Smooth muscle cell of the pulmonary artery (primary cell): Measurements from ENCODE around the gene TTC12. TPM values are rescaled to one million over a fixed set of nuclear protein-coding genes. Genes with fewer than 3 reads are reported as not detected.

Experiments used
- total RNA-seq: library from RNA; depleted of rRNA; stranded (reverse); fragments of >200 nt; gene quantifications from 2 replicates; pipeline ENCODE4 v1.2.3, GENCODE V29; 2014

Gene TTC12, protein sequence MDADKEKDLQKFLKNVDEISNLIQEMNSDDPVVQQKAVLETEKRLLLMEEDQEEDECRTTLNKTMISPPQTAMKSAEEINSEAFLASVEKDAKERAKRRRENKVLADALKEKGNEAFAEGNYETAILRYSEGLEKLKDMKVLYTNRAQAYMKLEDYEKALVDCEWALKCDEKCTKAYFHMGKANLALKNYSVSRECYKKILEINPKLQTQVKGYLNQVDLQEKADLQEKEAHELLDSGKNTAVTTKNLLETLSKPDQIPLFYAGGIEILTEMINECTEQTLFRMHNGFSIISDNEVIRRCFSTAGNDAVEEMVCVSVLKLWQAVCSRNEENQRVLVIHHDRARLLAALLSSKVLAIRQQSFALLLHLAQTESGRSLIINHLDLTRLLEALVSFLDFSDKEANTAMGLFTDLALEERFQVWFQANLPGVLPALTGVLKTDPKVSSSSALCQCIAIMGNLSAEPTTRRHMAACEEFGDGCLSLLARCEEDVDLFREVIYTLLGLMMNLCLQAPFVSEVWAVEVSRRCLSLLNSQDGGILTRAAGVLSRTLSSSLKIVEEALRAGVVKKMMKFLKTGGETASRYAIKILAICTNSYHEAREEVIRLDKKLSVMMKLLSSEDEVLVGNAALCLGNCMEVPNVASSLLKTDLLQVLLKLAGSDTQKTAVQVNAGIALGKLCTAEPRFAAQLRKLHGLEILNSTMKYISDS
- 7.9 and 9.8 TPM in 2 replicates for total RNA-seq

DNA sequence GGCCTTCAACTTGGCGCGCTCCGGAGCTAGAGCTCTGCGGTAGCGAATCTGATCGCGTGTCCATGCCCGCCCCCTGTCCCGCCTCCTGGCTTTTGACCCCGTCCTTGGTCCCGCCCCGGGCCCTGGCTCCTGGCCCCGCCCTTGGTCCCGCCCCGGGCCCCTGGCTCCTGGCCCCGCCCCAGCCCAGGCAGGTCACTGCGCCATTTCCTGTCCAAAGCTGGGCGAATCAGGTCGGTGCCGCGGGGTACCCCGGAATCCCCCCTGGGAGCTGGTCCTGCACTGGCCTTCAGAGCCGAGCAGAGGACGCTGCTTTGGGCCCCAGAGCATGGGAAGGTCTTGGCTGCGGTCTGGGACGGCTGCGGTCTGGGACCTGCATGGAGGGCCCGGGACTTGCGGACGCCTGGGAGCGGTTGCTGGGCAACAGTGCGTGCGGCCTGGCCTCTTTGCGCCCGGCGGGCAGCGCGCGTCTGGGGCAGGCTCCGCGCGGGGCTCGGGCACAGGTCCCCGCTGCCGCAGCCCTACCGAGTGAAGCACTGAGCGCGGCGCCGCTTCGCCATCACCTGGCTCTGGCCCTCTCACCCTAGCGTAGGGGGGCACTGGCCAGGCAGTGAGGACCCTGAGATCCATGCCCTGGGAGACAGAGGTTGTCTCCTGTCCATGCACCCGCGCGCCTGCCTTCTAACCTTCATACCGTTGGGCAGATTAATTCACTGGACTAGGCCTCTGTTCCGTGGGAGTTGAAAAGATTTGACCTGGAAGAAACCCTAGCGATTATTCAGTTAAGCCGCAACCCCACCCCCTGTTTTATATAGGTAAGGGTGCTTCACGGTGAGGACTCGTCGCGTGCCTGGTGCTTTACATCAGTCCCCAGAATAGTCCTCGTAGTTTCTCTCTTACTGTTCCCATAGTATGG lies at the start of gene TTC12:
TTC12 (plus strand) TSS at position 195 of the 913 bp plus-strand sequence. CDS start 1,675 bp downstream, outside the sequence.

GRCh38 chr11:113387605-113388211 lies 73.3 kb downstream of the TTC12 start, which contains the start of gene ANKK1:
TSS of gene ANKK1 (plus strand) at chr11:113387779. CDS start at chr11:113387885, 106 bp downstream.

Other genes with a start within 250 kb of the TTC12 start
- 0.07 TPM in 1 of 2 replicates, not detected in the other for gene ANKK1, start 73.2 kb downstream of the TTC12 start, total RNA-seq
- not detected in 2 replicates for gene DRD2, start 160.8 kb downstream of the TTC12 start, total RNA-seq